ENCODE data around the gene PTPN13.
A peak's percentile ranks its signal among the peaks of the same experiment; 100 is the strongest.

PTPN13 gene

GRCh38 chr4:86737244-86737643 lies 143.1 kb downstream of the PTPN13 start:
- no peak for DNase-seq
- Mint-ChIP-seq H3K27me3 (ENCODE audit: low read depth, poor library complexity) (no peaks in the 10 kb centered on the region), H3K4me3 (no peak overlapping the region), H3K27ac (no peak overlapping the region), H3K9me3 (peaks cover 33% of the 10 kb centered on the region), H3K4me1 (no peaks in the 10 kb centered on the region), H3K36me3 (ENCODE audit: low read depth) (peaks cover 87% of the 10 kb centered on the region)
- TF ChIP-seq CTCF (IDR thresholded peaks at IDR 0.05) = no peak

DNA sequence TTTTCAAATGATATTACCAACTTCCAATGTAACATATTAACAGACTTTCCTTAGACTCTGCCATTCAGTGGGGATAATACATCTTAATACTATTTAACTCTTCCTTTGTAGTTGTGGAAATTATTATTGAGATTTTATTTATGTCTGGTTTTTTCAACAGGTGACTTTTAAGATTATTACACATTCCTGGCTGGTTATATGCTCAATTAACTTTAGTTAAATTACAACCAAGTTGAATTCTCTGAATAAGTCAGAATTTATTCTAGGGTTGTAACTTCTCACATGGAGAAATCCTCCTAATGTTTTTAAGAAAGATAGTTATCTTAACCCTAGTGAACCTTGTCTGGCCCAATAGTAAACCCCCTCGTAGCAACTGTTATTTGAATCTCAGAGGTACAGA lies 147.7 kb downstream of the PTPN13 start:
- no peak for TF ChIP-seq CTCF (IDR thresholded peaks at IDR 0.05)
- H3K9me3 Mint-ChIP-seq = peaks cover 33% of the 10 kb centered on the region
- H3K4me3 Mint-ChIP-seq = no peak overlapping the region
- no peaks in the 10 kb centered on the region for H3K27me3 Mint-ChIP-seq (ENCODE audit: low read depth, poor library complexity)
- peaks cover 82% of the 10 kb centered on the region for H3K36me3 Mint-ChIP-seq (ENCODE audit: low read depth)
- no peak for DNase-seq
- H3K4me1 Mint-ChIP-seq = no peaks in the 10 kb centered on the region
- no peak overlapping the region for H3K27ac Mint-ChIP-seq

DNA sequence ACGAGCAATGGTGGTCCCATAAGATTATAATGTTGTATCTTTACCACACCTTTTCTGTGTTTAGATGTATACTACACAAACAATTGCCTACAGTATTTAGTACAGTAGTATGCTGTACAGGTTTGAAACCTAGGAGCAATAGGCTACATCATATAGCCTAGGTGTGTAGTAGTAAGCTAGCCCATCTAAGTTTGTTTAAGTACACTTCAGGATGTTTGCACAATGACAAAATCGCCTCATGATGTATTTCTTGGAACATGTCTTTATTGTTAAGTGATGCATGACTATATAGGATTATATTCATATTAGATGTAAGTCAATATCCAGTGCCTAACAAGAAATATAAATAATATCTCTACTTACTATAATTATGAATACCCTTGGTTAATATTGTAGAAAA lies 150.5 kb downstream of the PTPN13 start:
- Mint-ChIP-seq H3K36me3 (ENCODE audit: low read depth) (peaks cover 67% of the 10 kb centered on the region), H3K4me3 (no peak overlapping the region), H3K9me3 (peaks cover 17% of the 10 kb centered on the region), H3K27ac (peak overlapping the region; percentile 42), H3K27me3 (ENCODE audit: low read depth, poor library complexity) (no peaks in the 10 kb centered on the region), H3K4me1 (no peaks in the 10 kb centered on the region)
- TF ChIP-seq CTCF (IDR thresholded peaks at IDR 0.05) = no peak
- DNase-seq = no peak

GRCh38 chr4:86749121-86749520 lies 155.0 kb downstream of the PTPN13 start:
- no peak overlapping the region for H3K27ac Mint-ChIP-seq
- no peak overlapping the region for H3K4me3 Mint-ChIP-seq
- no peak for DNase-seq
- peaks cover 59% of the 10 kb centered on the region for H3K36me3 Mint-ChIP-seq (ENCODE audit: low read depth)
- no peak for TF ChIP-seq CTCF (IDR thresholded peaks at IDR 0.05)
- no peaks in the 10 kb centered on the region for H3K4me1 Mint-ChIP-seq
- H3K9me3 Mint-ChIP-seq = no peaks in the 10 kb centered on the region
- H3K27me3 Mint-ChIP-seq (ENCODE audit: low read depth, poor library complexity) = no peaks in the 10 kb centered on the region

DNA sequence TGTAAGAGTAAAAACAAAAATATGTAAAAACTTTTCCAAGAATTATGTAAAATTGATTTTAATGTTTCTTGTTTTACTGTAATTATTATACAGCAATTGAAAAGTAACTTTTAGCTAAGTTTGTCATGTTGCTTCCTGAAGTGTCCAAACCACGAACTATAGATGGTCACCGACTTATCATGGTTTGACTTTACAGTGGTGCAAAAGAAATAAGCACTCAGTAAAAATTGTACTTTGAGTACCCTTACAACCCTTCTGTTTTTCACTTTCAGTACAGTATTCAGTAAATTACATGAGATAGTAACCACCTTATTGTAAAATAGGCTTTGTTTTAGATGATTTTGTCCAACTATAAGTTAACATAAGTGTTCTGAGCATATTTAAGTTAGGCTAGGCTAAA lies 161.3 kb downstream of the PTPN13 start:
- H3K27ac Mint-ChIP-seq = no peak overlapping the region
- no peaks in the 10 kb centered on the region for H3K4me1 Mint-ChIP-seq
- H3K4me3 Mint-ChIP-seq = no peak overlapping the region
- no peaks in the 10 kb centered on the region for H3K27me3 Mint-ChIP-seq (ENCODE audit: low read depth, poor library complexity)
- H3K36me3 Mint-ChIP-seq (ENCODE audit: low read depth) = peaks cover 49% of the 10 kb centered on the region
- TF ChIP-seq CTCF (IDR thresholded peaks at IDR 0.05) = no peak
- H3K9me3 Mint-ChIP-seq = no peaks in the 10 kb centered on the region
- no peak for DNase-seq

DNA sequence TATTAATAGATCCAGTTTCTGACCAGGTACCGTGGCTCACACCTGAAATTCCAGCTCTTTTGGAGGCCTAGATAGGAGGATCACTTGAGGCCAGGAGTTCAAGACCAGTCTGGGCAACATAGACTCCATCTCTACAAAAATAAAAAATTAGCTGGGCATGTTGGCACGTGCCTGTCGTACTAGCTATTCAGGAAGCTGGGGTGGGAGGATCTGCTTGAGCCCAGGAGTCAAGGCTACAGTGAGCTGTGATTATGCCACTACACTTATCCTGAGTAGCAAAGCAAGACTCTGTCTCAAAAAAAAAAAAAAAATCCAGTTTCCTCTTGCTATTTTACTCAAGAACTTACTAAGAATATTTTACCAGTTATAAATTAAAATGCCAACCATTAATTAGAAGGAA lies 163.4 kb downstream of the PTPN13 start:
- peaks cover 50% of the 10 kb centered on the region for H3K36me3 Mint-ChIP-seq (ENCODE audit: low read depth)

More for the DNA sequence above, 163.4 kb downstream of the PTPN13 start:
- DNase-seq = no peak
- no peak overlapping the region for H3K27ac Mint-ChIP-seq
- no peaks in the 10 kb centered on the region for H3K9me3 Mint-ChIP-seq
- no peak overlapping the region for H3K4me3 Mint-ChIP-seq
- H3K27me3 Mint-ChIP-seq (ENCODE audit: low read depth, poor library complexity) = no peaks in the 10 kb centered on the region
- no peaks in the 10 kb centered on the region for H3K4me1 Mint-ChIP-seq
- TF ChIP-seq CTCF (IDR thresholded peaks at IDR 0.05) = no peak

All from nephron progenitor cell (in vitro differentiated cells).